Adipocyte (in vitro differentiated cells): ENCODE measurements around the gene SLC23A2.
A peak's percentile ranks its signal among the peaks of the same experiment; 100 is the strongest.
"Not testable (repeated sequence)": the region's sequence is repeated elsewhere in the genome, so short reads cannot be mapped to it uniquely, and the experiment has no call there.

Source experiments
- DNase-seq: peaks from one replicate; pipeline ENCODE4 v3.0.0-alpha.2; 2015; ENCODE audit warnings: low read depth
- H3K27me3 ChIP-seq: replicated peaks from 2 replicates; pipeline ENCODE4 v1.7.0; 2013; ENCODE audit warnings: mild to moderate bottlenecking, low read length, moderate library complexity; ENCODE audit not compliant: control insufficient read depth, insufficient read depth
- H3K36me3 ChIP-seq: 2 replicates; pipeline ENCODE4 v1.7.0; 2013; ENCODE audit warnings: low read length, mild to moderate bottlenecking, moderate library complexity; ENCODE audit not compliant: control insufficient read depth, insufficient read depth, severe bottlenecking
- H3K4me1 ChIP-seq: 2 replicates; pipeline ENCODE4 v1.7.0; 2013; ENCODE audit warnings: mild to moderate bottlenecking, low read length, moderate library complexity; ENCODE audit not compliant: control insufficient read depth, insufficient read depth
- H3K4me3 ChIP-seq: 2 replicates; pipeline ENCODE4 v1.7.0; 2013; ENCODE audit warnings: mild to moderate bottlenecking, low read length, moderate library complexity
- H3K9ac ChIP-seq: 2 replicates; pipeline ENCODE4 v1.7.0; 2013; ENCODE audit warnings: mild to moderate bottlenecking, low read length, moderate library complexity
- H3K9me3 ChIP-seq: 2 replicates; pipeline ENCODE4 v1.7.0; 2013; ENCODE audit warnings: mild to moderate bottlenecking, low read length, moderate library complexity; ENCODE audit not compliant: control insufficient read depth

SLC23A2 gene

DNA sequence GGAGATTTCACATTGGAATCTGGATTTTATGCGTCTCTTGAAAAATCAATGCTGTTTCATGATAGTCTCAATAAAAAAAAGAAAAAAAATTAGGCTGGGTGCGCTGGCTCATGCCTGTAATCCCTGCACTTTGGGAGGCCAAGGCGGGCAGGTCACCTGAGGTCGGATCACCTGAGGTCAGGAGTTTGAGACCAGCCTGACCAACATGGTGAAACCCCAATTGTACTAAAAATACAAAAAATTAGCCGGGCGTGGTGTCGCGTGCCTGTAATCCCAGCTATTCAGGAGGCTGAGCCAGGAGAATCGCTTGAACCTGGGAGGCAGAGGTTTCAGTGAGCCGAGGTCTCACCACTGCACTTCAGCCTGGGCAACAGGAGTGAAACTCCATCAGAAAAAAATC, 30.4 kb upstream of the SLC23A2 start:
- not testable (repeated sequence) for H3K4me3 ChIP-seq, H3K36me3 ChIP-seq

DNA sequence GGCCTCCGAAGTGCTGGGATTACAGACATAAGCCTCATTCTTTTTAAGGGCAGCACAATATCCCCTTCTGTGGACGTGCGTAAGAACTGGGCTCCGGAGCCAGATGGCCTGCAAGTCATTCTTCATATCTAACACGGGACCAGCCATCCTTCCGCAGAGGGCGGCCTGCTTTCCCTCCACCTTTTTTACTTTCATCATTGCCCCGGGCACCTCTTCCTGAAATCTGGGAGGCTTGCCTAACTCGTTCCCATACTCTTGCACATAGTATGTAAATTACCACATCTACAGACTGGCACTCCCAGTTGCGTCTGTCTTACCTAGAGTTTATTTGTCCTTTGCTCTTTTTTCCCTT, 29.9 kb upstream of the SLC23A2 start:
- DNase-seq, result no peak
- H3K4me3 ChIP-seq, result no peak overlapping the region
- H3K4me1 ChIP-seq, result peaks cover 13% of the 10 kb centered on the region
- no peak overlapping the region for H3K9ac ChIP-seq
- no peaks in the 10 kb centered on the region for H3K36me3 ChIP-seq
- no peaks in the 10 kb centered on the region for H3K27me3 ChIP-seq
- no peaks in the 10 kb centered on the region for H3K9me3 ChIP-seq

More for the DNA sequence above, 30.4 kb upstream of the SLC23A2 start:
- DNase-seq, H3K9ac ChIP-seq, H3K27me3 ChIP-seq, H3K9me3 ChIP-seq: not testable (repeated sequence)
- H3K4me1 ChIP-seq, result peaks cover 13% of the 10 kb centered on the region

DNA sequence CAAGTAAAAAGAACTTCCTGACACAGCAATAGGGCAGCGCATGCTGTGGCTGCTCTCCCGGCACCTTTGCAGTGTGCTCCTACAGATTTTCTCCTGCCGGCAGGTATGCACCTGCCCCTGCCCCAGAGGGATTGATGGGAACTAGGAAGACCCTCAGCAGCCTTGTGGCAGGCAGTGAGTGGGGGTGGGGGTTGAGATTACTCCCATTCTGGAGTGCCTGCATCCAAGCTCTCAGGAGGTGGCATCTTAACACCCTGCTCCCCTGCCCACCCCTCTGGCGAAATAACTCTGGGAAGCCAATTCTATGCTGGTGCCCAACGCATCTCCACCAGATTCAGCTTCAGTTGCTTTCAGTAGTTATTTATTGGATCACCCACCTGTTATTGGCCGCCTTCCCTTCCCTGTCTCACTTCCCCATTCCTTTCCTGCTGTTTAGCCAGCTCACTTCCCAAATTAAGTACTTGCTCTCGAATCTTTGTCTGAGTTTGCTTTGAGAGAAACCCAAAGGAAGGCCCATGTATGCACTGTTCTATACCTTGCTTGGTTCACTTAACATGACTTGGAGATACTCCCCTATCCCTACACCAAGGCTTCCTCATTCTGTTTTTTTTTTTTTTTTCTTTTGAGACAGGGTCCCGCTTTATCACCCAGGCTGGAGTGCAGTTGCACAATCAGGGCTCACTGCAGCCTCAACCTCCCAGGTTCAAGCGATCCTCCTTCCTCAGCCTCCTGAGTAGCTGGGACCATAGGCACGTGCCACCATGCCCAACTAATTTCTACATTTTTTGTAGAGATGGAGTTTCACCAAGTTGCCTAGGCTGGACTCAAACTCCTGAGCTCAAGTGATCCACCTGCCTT, 29.3 kb upstream of the SLC23A2 start:
- no peak overlapping the region for H3K9ac ChIP-seq
- no peak for DNase-seq

DNA sequence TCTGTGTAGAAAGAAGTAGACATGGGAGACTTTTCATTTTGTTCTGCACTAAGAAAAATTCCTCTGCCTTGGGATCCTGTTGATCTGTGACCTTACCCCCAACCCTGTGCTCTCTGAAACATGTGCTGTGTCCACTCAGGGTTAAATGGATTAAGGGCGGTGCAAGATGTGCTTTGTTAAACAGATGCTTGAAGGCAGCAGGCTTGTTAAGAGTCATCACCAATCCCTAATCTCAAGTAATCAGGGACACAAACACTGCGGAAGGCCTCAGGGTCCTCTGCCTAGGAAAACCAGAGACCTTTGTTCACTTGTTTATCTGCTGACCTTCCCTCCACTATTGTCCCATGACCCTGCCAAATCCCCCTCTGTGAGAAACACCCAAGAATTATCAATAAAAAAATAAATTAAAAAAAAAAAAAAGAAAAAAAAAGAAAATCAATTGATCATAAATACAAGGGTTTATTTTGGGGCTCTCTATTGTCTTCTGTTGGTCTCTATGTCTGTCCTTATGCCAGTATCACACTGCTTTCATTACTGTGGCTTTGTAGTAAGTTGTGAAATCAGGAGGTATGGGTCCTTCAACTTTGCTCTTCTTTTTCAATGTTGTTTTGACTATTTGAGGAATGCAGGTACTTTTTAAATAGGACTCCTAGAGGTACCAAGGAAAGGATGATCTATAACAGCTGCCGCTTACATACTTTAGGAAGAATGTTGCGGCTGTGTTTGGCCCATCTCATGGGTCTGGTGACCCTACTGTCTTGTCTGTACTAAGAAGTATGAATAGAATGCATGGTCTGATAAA, 27.1 kb upstream of the SLC23A2 start:
- H3K4me1 ChIP-seq, result peaks cover 12% of the 10 kb centered on the region
- H3K36me3 ChIP-seq, H3K4me3 ChIP-seq, DNase-seq, H3K27me3 ChIP-seq, H3K9me3 ChIP-seq, H3K9ac ChIP-seq: not testable (repeated sequence)

More for the DNA sequence above, 29.3 kb upstream of the SLC23A2 start:
- no peaks in the 10 kb centered on the region for H3K36me3 ChIP-seq
- H3K27me3 ChIP-seq, result no peaks in the 10 kb centered on the region
- peaks cover 13% of the 10 kb centered on the region for H3K4me1 ChIP-seq
- no peak overlapping the region for H3K4me3 ChIP-seq
- no peaks in the 10 kb centered on the region for H3K9me3 ChIP-seq

DNA sequence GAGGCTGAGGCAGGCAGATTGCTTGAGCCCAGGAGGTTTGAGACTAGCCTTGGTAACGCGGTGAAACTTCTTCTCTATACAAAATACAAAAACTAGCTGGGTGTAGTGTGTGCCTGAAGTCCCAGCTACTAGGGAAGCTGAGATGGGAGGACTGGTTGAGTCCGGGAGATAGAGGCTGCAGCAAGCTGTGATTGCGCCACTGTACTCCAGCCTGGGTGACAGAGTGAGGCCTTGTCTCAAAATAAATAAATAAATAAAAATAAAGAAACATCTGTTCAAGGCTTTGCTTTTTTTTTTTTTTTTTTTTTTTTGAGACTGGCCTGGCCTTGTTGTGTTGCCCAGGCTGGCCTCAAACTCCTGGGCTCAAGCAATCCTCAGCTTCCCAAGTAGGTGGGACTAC, 23.7 kb upstream of the SLC23A2 start:
- Histone ChIP-seq H3K9me3 (no peaks in the 10 kb centered on the region), H3K27me3 (no peaks in the 10 kb centered on the region), H3K4me1 (peaks cover 9% of the 10 kb centered on the region), H3K9ac (no peak overlapping the region), H3K36me3 (no peaks in the 10 kb centered on the region), H3K4me3 (no peak overlapping the region)
- DNase-seq, result peak; percentile 24

DNA sequence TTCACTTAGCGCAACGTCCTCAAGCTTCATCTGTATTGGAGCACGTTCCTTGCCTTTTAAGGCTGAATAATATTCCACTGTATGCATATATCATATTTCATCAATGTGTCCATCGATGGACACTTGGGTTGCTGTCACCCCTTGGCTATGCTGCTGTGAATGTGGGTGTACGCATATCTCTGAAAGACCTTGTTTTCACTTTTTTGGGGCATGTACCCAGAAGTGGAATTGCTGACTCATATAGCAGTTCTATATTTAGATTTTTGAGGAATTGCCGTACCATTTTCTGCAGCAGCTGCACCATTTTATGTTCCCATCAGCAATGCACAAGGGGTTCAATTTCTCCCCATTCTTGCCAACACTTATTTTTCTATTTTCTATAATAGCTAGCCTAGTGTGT, 22.8 kb upstream of the SLC23A2 start:
- no peak overlapping the region for H3K9ac ChIP-seq
- H3K9me3 ChIP-seq, result no peaks in the 10 kb centered on the region
- peaks cover 9% of the 10 kb centered on the region for H3K4me1 ChIP-seq
- H3K27me3 ChIP-seq, result no peaks in the 10 kb centered on the region
- peak; percentile 37 for DNase-seq
- no peak overlapping the region for H3K4me3 ChIP-seq
- H3K36me3 ChIP-seq, result no peaks in the 10 kb centered on the region

DNA sequence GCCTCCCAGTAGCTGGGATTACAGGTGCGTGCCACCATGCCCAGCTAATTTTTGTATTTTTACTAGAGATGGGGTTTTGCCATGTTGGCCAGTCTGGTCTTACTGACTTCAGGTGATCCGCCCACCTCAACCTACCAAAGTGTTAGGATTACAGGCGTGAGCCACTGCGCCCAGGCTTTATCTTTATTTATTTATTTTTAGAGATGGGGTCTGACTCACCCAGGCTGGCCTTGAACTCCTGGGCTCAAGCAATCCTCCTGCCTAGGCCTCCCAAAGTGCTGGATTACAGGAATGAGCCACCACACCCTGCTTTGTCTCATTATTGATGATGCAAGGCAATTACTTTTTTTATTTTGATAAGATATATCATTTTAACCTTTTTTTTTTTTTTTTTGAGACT, 21.9 kb upstream of the SLC23A2 start:
- not testable (repeated sequence) for H3K27me3 ChIP-seq, DNase-seq, H3K9me3 ChIP-seq, H3K36me3 ChIP-seq, H3K4me3 ChIP-seq, H3K9ac ChIP-seq, H3K4me1 ChIP-seq

DNA sequence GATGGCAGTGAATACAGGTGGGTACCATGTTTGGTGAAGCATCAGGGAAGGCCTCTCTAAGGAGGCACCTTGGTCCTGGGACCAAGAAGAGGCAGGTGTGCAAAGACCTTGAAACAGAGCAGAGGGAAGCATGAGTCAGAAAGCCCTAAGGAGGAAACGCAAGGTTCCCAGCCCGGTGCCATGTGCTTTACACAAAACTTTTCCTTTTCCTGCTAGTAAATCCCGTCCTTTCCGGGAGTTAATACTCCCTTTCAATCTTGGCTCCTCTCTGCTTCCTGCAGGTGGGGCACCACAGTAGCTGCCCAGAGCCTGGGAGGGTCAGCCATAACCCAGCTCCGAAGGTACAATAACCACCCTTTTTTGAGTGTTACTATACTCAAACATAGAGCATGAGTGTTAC, 19.4 kb upstream of the SLC23A2 start:
- no peak for DNase-seq
- Histone ChIP-seq H3K36me3 (no peaks in the 10 kb centered on the region), H3K9ac (no peak overlapping the region), H3K27me3 (peaks cover 4% of the 10 kb centered on the region), H3K4me1 (peaks cover 6% of the 10 kb centered on the region), H3K4me3 (no peak overlapping the region), H3K9me3 (no peaks in the 10 kb centered on the region)

DNA sequence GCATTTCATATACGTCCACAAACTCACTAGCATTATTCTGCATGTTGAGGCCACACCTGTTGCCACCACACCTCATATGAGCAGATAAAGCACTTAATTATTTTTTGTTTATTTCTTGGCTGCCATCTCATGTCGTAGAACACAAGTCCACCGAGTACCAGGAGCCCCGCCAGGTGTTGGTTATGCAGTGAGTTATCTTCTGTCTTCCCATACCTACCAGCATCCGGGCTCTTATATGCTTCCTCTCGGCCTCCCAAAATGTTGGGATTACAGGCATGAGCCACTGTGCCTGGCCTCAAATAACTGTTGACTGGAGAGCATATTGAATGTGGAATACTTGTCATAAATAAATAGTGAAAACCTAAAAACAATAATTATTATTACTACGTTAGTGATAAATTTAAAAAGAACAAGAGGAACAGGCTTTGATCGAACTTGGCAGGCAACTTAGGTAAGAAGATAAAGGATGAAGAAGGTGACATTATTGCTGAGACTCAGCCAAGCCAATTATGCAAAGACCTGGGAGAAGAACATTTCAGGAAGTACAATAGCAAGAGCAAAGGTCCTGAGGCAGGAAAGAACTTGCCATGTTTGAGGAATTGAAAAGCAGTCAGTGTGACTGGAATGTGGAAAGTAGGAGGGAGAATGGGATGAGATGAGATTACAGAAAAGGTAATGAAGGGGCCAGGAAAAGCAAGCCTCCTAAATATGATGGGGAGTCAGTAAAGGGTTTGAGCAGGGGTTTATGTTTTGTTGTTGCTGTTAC, 12.6 kb upstream of the SLC23A2 start:
- Histone ChIP-seq H3K4me1 (no peaks in the 10 kb centered on the region), H3K27me3 (peaks cover 4% of the 10 kb centered on the region), H3K36me3 (no peaks in the 10 kb centered on the region), H3K4me3 (no peak overlapping the region), H3K9me3 (no peaks in the 10 kb centered on the region), H3K9ac (no peak overlapping the region)
- no peak for DNase-seq

DNA sequence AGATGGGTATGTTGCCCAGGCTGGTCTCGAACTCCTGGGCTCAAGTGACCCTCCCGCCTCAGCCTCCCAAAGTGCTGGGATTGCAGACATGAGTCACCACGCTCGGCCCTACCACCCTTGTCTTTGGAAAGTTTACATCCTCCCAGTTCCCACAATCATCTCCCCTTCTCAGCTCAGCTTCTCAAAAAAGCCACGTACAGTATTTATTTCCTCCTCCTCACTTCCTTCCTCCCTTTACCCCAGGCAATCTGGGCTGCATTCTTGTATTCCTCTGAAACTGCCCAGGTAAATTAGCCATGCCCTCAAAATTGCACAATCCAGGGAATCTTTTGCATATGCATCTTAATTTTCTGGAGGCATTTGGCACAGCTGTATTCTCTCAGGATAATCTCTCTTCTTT, 7.4 kb upstream of the SLC23A2 start:
- H3K9ac ChIP-seq, result no peak overlapping the region
- DNase-seq, result peak; percentile 17
- no peaks in the 10 kb centered on the region for H3K4me1 ChIP-seq
- no peaks in the 10 kb centered on the region for H3K36me3 ChIP-seq
- H3K27me3 ChIP-seq, result no peaks in the 10 kb centered on the region
- H3K4me3 ChIP-seq, result no peak overlapping the region
- H3K9me3 ChIP-seq, result no peaks in the 10 kb centered on the region

DNA sequence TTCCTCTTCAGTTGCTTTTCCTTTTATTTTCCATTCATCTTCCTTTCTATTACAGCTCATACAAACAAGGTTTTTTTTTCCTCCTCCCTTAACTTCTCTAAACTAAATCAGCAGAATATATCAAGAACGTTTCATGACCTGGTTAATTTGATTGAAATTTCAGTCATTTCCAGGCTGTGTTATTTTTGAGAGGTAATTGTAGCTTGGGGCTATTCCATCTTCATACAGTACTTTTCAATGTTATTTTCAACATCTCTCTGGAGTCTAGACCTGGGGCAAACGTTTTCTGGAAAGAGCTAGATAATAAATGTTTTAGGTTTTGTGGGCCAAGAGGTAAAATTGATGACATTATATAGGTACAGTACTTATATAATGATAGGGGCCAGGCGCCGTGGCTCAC, 4.0 kb upstream of the SLC23A2 start:
- no peaks in the 10 kb centered on the region for H3K9me3 ChIP-seq
- no peak overlapping the region for H3K4me3 ChIP-seq
- H3K4me1 ChIP-seq, result peaks cover 3% of the 10 kb centered on the region
- DNase-seq, result no peak
- H3K36me3 ChIP-seq, result no peaks in the 10 kb centered on the region
- H3K27me3 ChIP-seq, result no peaks in the 10 kb centered on the region
- H3K9ac ChIP-seq, result no peak overlapping the region
